ENCODE measurements around the gene SCN4B.

The SCN4B gene

GRCh38 chr11:118105657-118106305 is 46.8 kb downstream of the SCN4B start:
- no peak for DNase-seq (ENCODE audit: low read depth in 2 of 2, low spot score in 1 of 2)

GRCh38 chr11:118104491-118104890 is 48.1 kb downstream of the SCN4B start:
- no peak for DNase-seq (ENCODE audit: low read depth in 2 of 2, low spot score in 1 of 2)

DNA sequence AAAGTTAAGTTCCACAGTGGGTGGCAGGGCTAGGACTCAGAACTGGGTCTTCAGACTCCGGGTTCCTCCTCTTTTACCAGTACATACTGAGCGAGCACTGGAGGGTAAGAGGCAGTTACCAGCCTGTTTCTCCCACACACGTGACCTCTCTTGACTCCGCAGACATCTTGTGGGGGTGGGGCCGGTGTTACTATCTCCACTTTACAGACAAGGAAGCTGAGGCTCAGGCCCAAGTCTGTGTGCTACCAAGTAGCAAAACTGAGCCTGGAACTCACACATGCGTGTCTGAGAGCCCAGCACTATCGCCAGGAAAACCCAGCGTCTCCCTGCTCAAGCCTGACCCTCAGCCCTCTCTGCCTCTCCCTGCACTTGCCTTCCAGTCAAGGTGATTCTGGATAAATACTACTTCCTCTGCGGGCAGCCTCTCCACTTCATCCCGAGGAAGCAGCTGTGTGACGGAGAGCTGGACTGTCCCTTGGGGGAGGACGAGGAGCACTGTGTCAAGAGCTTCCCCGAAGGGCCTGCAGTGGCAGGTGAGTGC is 49.8 kb downstream of the SCN4B start:
- no peak for DNase-seq (ENCODE audit: low read depth in 2 of 2, low spot score in 1 of 2)

GRCh38 chr11:118100691-118101232 is 51.9 kb downstream of the SCN4B start:
- no peak for DNase-seq (ENCODE audit: low read depth in 2 of 2, low spot score in 1 of 2)

DNA sequence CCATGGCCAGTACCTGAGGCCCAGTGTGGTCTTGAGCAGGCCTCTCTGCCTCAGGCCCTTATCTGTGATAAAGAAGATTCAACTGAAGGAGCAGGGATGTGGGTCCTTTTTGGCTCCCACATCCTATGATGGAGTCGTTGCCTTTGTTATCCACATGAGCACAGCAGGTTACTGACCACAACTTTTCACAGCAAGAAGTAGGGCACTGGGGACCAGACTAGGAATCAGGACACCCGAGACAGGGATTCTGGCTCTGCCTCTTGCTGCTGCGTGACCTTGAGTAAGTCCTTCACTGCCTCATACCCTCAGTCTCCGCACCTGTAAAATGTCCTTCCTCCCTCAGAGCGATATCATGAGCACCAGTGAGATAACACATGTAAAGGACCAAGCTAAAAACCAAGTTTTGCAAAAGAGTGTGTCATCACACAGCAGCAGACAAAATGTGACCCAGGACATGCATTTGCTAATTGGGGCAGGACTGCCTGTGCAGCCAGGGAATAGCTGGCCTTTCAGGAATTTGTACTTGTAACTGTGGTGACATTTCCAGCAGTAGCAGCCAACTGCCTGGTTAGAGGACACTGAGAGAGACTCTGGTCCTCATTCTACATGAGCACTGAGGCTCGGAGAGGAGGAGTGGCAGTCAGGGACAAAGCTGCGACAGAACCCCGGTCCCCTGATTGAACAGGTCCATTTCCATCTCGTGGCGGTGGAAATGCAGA is 52.6 kb downstream of the SCN4B start:
- no peak for DNase-seq (ENCODE audit: low read depth in 2 of 2, low spot score in 1 of 2)

- DNase-seq (ENCODE audit: low read depth in 2 of 2, low spot score in 1 of 2): no peak
These were observed 53.4 kb downstream of the SCN4B start for GRCh38 chr11:118098996-118099837.

DNA sequence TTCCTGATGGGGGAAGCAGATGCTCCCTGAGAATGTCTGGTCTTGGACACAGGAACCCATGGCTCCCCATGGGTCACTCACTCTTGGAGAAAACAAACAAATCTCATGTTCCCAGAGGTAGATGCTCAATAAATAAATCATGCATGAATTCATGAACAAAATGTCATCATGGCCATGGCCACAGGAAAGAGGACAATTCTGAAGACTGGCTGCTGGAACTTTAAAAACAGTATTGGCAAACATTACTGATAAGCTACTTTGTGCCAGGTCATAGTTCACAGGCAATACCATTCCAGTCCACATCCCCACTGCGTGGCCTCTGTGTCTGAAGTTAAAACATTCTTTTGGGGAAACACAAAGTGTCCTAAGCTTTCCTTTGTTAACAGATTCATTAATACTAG is 56.7 kb downstream of the SCN4B start:
- DNase-seq (ENCODE audit: low read depth in 2 of 2, low spot score in 1 of 2): no peak

DNA sequence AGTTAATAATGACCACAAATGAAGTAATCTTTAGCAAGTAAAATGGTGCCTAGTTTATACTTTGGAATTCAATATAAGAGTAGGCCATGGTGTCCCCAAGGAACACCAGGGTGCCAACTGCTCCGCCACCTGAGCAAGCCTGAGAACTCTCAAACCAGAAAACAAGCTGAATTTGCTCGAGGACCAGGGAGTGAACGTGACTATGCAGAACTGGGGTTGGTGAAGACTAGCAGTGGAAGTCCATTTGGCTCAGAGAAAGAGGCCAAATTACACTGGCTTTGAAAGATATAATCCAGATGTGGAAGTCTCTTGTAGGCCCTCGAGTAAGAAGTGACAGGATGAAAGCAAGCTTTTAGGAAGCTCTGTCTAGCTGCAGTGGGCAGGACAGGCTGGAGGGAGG is 57.1 kb downstream of the SCN4B start:
- no peak for DNase-seq (ENCODE audit: low read depth in 2 of 2, low spot score in 1 of 2)

DNA sequence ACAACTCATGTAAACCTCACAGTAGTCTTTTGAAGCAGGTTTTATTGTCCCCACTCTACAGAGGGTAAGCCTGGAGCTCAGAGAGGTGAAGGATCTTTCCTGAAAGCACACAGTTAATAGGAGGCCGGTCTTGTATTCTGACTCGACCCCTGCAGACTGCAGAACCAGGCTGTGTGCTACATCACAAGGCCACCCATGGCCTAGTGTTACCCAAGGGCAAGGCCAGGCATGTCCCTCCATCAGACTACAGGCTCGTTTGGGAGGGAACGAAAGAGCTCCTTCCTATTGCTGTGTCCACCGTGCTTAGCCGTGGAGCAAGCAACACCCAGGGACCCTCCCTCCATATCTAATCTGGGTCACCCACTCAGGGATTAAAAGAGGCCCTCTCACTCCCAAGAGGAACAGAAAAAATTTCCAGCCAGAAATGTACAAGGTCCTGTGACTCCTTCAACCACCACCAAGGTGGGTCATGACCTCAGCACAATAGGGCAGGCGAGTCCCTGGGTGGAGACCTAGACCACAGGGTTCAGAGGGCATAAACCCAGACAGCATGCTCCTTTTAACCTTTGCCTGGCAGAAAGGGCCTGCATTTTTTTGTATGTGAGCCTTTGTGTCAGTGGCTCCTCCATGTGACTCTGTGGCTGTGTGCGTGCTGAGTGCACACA is 59.6 kb downstream of the SCN4B start:
- DNase-seq (ENCODE audit: low read depth in 2 of 2, low spot score in 1 of 2): no peak

DNA sequence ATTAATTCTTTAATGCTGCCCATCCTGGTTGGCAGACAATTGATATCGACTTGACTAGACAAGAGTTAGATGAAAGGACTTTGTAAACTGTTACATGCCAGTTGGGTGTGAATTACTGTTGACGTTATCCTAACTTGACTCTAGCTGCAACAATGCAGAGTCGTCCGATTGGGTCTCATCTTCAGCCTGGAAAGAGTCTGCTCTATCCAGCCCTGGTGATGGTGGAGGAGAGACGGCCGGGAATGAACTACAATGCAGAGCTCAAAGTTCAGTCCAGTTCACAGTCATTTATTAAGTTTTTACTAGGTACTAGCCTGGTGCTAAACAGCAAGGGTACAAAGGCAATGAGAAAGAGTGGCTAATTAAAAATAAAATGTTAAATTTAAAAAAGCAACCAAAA is 60.9 kb downstream of the SCN4B start:
- DNase-seq (ENCODE audit: low read depth in 2 of 2, low spot score in 1 of 2): no peak

GRCh38 chr11:118090545-118091162 is 62.0 kb downstream of the SCN4B start:
- DNase-seq (ENCODE audit: low read depth in 2 of 2, low spot score in 1 of 2): no peak

GRCh38 chr11:118088531-118088930 is 64.1 kb downstream of the SCN4B start:
- no peak for DNase-seq (ENCODE audit: low read depth in 2 of 2, low spot score in 1 of 2)

GRCh38 chr11:118087931-118088330 is 64.7 kb downstream of the SCN4B start:
- DNase-seq (ENCODE audit: low read depth in 2 of 2, low spot score in 1 of 2): no peak

GRCh38 chr11:118086913-118087768 is 65.5 kb downstream of the SCN4B start, which contains the start of gene SMIM35:
SMIM35 (minus strand) TSS chr11:118086963; CDS start chr11:118086757, 206 bp downstream.
- DNase-seq (ENCODE audit: low read depth in 2 of 2, low spot score in 1 of 2): no peak

- no peak for DNase-seq (ENCODE audit: low read depth in 2 of 2, low spot score in 1 of 2)
These were observed 68.0 kb downstream of the SCN4B start for GRCh38 chr11:118084656-118085055.

- no peak for DNase-seq (ENCODE audit: low read depth in 2 of 2, low spot score in 1 of 2)
These were observed 68.4 kb downstream of the SCN4B start for GRCh38 chr11:118084247-118084646.

Measured in stimulated activated CD8-positive, alpha-beta memory T cell treated with anti-CD3 and anti-CD28 coated beads, Interleukin-4, amount 100 ng/mL, for 1 hour (primary cell).